GM18517 (cell line): Measurements from ENCODE around the gene R3HDM4.
"Not testable (repeated sequence)": the region's sequence is repeated elsewhere in the genome, so short reads cannot be mapped to it uniquely, and the experiment has no call there.

Experiments used
- ATAC-seq: cut with Tn5 transposase; IDR thresholded peaks from one replicate; pipeline ENCODE4 v1.9.1; 2021; ENCODE audit warnings: mild to moderate bottlenecking, moderate library complexity; ENCODE audit not compliant: unreplicated experiment

Gene R3HDM4

DNA sequence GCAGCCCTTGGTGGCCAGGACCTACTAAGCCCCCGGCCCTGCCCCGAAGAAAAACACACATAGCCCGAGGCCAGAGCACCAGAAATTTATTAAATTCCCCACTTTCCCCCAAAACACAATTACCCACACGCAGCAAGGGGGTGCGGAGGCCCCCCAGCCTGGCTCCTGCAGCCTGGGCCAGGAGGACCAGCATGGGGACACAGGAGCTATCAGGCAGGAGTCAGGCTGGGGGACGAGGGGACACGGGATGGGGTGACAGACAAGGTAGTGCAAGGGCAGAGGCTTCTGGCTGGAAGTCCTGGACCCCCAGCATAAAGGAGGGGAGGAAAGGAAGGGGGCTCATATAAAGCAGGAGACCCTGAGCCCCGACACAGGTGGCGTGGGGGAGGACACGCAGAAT, 16.6 kb downstream of the R3HDM4 start:
- ATAC-seq = no peak

DNA sequence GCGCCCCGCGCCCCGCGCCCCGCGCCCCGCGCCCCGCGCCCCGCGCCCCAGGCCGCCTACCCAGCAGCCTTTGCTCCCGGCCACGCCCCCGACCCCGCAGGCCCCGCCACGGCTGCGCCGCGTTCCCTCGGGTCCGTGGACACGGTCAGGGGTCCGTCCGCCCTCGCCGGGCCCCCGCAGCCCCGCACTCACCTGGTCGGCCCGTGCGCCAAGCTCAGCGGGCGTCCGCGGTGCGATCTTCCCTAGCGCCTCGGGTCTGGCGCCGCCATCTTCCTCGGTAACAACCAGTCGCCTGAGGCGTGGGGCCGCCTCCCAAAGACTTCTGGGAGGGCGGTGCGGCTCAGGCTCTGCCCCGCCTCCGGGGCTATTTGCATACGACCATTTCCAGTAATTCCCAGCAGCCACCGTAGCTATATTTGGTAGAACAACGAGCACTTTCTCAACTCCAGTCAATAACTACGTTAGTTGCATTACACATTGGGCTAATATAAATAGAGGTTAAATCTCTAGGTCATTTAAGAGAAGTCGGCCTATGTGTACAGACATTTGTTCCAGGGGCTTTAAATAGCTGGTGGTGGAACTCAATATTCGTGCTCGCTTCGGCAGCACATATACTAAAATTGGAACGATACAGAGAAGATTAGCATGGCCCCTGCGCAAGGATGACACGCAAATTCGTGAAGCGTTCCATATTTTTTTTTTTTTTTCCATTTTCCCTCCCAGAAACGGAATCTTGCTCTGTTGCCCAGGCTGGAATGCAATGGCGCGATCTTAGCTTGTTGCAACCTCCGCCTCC, 19.9 kb downstream of the R3HDM4 start, which contains the start of the genes MED16 and RNU6-9:
TSS of gene MED16 (minus strand) at position 294 of the 796 bp plus-strand sequence. CDS start 2,056 bp downstream, outside the sequence.
TSS of gene RNU6-9 (plus strand) at position 591 of the 796 bp plus-strand sequence.
- ATAC-seq = peak; percentile 81

DNA sequence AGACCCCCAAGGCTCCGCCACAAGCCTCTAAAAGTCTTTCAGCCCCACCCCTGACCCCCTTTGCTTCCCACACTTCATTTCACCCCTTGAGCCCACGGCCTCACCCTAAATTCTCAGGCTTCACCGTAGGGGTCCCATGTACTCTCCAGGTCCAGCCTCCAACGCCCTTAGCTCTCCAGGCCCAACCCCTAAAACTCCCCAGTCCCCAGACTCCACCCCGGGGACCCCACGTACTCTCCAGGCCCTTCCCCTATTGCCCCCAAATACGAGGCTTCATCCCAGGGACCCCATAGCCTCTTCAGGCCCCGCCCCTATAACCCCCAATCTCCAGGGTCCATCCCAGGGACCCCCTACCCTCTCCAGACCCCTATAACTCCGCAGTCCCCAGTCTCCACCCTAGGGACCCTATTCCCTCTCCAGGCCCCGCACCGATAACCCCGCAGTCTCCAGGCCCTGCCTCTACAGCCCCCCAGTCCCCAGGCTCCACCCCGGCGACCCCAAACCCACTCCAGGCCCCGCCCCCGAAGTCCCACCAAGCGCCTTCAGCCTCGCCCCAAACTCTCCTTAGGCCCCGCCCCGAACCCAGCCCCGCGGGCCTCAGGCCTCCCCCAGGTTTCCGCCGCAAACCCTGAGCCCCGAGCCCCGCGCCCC, 20.7 kb downstream of the R3HDM4 start:
- no peak for ATAC-seq

DNA sequence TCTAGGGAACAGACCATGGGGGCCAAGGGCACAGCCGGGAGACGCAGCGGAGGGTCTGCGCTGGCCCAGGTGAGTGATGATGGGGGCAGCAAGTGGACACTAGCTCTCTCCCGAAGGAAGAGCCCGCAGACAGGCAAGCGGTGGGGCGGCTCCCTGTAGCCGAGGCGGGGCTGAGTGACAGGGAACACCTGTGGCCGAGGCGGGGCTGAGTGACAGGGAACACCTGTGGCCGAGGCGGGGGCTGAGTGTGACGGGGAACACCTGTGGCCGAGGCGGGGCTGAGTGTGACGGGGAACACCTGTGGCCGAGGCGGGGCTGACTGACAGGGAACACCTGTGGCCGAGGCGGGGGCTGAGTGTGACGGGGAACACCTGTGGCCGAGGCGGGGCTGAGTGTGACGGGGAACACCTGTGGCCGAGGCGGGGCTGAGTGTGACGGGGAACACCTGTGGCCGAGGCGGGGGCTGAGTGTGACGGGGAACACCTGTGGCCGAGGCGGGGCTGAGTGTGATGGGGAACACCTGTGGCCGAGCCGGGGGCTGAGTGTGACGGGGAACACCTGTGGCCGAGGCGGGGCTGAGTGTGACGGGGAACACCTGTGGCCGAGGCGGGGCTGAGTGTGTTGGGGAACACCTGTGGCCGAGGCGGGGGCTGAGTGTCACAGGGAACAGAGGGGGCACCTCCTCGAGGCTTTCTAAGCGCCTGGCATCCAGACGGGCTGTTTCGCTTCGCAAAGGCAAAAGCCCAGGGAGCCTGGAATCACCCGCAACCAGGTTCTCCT, 21.4 kb downstream of the R3HDM4 start:
- ATAC-seq = not testable (repeated sequence)

DNA sequence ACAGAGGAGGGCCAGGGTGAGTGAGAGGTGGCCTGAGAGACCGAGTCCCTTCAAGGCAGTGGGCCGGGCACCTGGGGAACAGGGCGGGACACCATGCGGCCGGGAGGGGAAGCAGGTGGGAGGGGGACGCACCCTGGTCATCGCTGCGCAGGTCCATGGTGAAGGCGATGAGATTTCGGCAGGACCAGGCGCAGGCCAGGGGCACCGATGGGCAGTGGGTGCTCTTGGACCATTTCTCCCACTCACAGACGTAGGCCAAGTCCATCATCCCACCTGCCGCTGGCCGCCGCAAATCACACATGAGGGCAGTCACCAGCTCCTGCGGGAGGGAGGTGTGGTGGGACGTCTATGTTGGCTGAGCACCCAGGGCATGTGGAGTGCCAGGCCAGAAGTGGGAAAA, 22.2 kb downstream of the R3HDM4 start:
- ATAC-seq = no peak

DNA sequence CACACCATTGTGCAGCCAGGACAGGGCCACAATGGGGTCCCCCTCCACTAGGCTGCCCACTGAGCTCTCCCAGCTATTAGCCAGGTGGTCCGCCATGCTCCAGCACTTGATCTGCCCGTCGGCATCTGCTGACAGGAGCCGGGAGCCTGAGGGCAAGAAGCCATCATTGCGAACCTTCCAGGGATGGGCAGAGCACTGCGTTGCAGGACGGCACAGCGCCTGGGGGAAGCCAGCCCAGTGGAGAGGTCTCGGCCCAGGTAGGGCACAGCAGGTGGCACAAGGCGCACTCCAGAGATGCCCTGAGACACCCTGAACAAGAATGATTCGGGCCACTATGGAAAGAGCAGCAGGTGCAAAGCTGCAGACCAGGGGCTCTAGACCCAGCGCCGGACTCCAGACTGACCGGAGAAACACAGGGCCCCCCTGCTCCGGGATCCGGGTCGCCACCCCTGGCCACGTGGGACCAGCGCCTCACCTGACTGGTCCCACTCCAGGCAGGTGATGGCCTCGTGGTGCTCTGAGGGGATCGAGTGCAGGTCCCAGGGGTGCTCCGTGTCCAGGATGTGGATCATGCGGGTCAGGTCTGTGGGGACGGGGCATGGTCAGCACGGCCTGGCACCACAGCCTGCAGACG, 23.2 kb downstream of the R3HDM4 start:
- ATAC-seq = no peak

DNA sequence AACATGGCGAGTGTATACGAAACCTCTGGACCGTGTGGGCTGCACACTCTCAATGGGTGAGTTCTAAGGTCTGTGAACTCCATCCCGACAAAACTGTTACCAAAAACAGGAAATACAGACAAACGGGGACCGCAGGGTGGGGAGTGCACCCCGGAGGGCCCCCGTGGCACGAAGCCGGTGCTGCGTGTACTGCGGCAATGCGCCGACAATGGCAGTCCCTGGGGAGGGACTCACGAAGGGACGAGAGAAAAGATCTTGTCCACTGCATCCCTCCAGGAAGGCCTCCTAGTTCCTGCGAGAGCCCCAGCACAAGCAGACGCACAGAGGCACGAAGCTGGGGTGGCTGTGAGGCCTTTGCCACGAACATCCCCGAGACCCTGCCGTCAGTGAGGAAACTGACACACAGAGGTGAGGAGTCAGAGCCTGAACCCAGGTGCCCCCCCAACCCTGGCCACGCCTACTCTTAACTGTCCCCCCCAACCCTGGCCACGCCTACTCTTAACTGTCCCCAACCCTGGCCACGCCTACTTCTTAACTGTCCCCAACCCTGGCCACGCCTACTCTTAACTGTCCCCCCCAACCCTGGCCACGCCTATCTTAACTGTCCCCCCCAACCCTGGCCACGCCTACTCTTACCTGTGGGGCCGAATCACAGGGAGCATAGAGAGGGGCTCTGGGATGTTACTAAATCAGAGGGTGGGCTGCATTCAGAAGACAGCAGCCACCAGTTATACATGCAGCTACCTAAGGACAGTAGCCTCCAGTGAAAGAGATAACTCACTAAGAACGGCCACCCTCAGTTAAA, 24.2 kb downstream of the R3HDM4 start:
- ATAC-seq = no peak

DNA sequence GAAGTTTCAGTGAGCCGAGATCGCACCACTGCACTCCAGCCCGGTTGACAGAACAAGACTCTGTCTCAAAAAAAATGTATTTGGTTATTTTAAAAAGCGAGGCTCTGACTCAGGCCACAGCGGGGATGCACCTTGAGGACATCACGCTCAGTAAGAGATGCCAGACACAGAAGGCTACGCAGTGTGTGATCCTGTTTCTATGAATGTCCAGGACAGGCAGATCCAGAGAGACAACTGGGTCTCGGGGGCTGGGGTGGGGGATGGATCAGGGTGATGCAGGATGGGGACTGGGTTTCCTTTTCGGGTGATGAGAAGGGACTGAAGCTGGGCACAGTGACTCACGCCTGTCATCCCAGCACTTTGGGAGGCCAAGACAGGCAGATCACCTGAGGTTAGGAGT, 25.4 kb downstream of the R3HDM4 start:
- no peak for ATAC-seq

DNA sequence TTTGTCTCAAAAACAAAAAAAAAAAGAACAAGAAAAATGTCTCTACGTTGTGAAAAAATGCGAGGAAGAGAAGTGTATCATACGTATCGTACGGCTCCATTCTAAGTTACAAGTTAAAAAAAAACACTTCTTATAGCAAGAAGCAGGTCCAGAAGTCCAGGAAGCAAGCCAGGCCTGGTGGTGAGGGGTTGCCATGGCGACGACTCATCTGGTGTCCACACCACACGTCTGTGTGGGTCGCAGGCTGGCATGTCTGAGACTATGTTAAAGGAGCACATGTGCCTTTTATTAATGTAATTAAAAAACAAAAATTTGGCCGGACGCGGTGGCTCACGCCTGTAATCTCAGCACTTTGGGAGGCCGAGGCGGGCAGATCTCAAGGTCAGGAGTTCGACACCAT, 25.9 kb downstream of the R3HDM4 start:
- ATAC-seq = no peak

DNA sequence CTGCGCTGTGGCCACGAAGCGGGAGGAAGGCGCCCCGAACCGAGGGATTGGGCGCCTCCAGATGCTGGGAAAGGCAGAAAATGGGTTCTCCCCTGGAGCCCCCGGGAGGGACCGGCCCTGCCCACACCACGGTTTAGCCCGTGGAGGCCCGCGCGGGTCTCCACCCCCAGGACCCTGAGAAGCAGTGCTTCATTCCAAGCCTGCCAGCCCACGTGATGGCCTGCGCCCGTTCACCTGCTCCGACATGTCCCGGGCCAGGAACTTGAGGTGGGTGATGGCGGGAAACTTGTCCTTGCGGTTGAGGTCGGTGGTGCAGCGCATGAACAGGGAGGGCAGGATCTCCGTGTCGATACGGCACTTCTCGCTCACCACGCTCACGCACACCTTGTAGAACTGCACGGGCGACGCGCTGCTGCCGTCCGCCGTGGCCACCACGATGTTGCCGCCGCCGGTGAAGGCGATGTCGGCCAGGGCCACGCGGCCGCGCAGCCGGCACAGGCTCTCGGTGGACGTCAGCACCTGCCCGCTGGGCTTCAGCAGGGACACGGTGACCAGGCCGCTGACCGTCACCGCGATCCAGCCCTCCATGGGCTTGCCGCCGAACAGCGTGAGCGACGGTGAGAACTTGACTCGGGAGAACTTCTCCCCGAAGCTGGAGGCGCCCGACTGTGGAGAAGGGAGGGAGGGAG, 27.3 kb downstream of the R3HDM4 start:
- ATAC-seq = no peak

DNA sequence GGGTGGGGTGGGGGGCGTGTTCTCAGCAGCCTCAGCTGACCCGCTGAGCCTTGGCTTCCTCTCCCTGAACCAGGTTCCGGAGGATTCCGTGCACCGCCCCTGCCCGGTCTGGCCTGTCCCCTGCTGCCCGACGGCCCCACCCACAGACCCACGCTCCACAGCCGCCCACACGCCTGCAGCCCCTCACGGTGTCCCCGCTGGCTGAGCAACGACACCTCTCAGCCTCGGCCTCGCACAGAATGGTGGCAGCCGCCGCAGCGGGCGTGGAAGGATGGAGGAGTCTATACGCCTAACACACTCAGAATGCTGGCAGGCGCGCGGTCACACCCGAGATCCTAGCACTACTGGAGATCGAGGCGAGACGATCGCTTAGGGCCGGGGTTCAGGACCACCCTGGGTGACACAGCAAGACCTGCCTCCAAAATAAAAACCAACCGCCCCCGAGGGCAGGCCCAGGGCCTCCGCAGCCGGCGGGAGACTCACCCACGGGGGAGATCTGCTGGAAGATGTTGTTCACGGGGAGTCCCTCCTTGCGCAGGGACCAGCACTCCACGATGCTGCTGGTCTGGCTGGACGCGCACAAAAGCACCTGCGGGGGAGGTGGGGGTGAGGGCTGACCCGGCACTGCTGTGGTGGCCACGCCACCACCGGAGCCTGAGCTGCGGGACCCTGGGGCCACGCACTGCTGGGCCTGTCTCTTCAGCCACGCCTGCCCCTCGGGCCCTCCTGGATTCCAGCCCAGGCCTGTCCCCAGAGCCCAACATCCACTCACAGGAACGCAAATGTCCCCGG, 28.4 kb downstream of the R3HDM4 start:
- ATAC-seq = no peak

DNA sequence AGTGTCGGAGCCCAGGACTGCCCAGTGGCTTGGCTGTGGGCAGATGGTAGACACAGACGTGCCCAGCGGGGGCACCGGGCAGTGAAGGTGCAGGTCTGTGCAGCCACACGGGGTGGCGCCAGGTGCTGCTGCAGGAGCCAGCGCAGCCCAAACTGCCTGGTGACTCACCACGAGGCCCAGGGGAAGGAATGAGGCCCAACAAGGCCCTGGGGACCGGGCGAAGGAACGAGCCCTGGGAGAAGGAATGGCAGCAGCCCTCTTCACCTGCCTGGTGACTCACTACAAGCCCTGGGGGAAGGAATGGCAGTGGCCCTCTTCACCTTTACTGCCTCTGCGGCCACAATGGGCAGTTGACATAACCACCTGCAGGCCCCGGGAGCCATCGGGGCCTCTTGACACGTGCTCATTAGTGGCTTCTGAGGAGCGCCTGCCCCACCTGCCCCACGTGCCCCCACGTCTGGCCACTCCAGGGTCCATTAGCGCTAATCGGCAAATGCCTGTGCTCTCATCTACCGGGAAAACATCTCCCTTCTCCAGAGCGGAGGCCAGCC, 29.3 kb downstream of the R3HDM4 start:
- ATAC-seq = no peak

DNA sequence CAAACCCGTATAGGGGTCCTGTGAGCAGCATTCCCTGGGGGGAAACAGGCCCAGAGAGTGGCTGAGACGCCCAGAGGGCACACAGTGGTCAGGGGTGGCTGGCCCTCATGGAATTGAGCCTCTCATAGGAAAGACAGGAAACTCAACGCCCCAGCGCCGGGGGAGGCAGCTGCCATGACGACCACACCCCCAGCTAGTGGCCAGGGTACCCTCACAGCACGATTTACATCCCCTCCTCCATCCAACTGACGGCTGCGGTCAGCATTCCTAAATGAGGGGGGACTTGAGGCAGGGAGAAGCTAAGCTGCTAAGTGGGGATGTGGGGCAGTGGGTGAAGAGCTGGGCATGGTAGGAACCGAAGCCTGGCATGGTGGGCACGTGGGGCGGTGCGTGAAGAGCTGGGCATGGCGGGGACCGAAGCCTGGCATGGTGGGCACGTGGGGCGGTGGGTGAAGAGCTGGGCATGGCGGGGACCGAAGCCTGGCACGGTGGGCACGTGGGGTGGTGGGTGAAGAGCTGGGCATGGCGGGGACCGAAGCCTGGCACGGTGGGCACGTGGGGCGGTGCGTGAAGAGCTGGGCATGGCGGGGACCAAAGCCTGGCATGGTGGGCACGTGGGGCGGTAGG, 30.0 kb downstream of the R3HDM4 start:
- no peak for ATAC-seq

DNA sequence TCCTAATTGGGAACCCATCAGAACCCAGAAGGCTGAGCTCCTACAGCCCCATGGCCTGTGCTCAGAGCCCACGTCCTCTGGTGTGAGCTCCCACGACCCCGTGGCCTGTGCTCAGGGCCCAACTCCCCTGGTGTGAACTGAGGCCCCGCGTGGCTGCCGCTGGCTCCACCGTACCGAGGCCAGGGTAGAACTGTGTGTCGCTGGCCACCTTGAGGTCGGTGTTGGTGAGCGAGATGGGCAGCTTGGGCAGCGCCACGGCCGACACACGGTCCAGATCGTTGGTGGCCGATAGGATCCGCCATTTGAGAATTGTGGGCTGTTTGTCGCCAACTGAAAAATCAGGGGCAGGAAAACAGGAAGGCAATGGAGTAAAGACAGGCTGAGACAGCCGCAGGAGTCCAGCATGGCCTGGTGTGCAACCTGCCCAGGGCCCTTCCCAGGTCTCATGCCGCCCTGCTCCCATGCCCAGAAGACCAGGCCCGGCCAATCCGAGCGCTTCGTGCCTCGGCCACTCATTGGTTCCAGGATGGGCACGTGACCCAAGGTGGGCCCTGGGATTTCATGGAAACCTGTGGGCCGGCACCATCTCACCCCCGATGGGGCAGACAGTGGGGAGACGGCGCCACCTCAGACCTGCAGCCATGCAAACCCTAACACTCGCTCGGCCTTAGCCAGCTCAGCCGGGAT, 31.5 kb downstream of the R3HDM4 start:
- ATAC-seq = no peak

DNA sequence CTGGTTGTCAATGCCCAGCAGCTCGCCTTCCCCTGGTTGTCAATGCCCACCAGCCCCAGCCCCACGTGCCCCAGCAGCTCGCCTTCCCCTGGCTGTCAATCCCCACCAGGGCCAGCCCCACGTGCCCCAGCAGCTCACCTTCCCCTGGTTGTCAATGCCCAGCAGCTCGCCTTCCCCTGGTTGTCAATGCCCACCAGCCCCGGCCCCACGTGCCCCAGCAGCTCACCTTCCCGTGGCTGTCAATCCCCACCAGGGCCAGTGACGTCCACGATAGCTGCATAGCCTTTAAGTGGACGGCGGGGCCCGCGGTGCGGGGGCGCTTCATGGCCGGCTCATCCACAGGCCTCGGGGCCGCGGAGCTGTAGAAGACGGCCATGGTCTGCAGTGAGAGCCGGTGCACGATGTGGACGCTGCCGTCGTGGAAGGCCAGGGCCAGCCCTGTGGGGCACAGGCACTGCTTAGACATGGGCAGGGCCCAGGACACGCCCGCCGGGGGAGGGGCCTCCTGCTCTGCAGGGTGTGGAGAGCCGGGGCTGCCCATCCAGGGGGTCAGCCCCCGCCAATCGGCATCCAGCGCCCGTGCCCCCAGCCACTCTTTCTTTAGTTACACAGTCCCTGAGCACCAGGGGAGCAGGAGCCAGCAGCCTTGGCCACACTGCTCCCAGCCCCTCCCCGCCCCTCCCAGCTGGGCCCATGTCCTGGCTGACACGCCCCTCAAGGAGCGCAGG, 33.1 kb downstream of the R3HDM4 start:
- ATAC-seq = no peak

DNA sequence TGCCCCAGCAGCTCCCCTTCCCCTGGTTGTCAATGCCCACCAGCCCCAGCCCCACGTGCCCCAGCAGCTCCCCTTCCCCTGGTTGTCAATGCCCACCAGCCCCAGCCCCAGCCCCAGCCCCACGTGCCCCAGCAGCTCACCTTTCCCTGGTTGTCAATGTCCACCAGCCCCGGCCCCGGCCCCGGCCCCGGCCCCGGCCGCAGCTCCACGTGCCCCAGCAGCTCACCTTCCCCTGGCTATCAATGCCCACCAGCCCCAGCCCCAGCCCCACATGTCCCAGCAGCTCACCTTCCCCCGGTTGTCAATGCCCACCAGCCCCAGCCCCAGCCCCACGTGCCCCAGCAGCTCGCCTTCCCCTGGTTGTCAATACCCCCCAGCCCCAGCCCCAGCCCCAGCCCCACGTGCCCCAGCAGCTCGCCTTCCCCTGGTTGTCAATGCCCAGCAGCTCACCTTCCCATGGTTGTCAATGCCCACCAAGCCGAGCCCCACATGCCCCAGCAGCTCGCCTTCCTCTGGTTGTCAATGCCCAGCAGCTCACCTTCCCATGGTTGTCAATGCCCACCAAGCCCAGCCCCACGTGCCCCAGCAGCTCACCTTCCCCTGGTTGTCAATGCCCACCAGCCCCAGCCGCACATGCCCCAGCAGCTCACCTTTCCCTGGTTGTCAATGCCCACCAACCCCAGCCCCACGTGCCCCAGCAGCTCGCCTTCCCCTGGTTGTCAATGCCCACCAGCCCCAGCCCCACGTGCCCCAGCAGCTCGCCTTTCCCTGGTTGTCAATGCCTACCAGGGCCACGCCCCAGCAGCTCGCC, 34.1 kb downstream of the R3HDM4 start:
- not testable (repeated sequence) for ATAC-seq
